K562 (cell line): ENCODE results near the gene DIP2C. TPM values are rescaled to one million over a fixed set of nuclear protein-coding genes. Genes with fewer than 3 reads are reported as not detected.

ENCODE experiments used
- ATAC-seq: fragments of 200-7000 bp; cut with Tn5 transposase; 3 replicates; pipeline ENCODE4 v1.9.1; 2020; ENCODE audit warnings: moderate library complexity
- BruUV-seq: library from RNA; stranded (reverse); fragments of 400-500 nt; replicated peaks from 2 replicates; lab custom pipeline; 2021; lab: Mats Ljungman, UMichigan
- CTCF ChIA-PET: fragments of 300-600 bp; formaldehyde crosslinking; extraction: SDS; loops from one replicate; lab custom pipeline; 2021; ENCODE audit warnings: low intra/inter-chr PET ratio; lab: Yijun Ruan, JAX
- POLR2A ChIA-PET: fragments of 300-600, 350-650 bp; sonication (Branson Sonifier 250); formaldehyde crosslinking; extraction: SDS; loops from one replicate; lab custom pipeline; 2021; ENCODE audit warnings: antibody characterized with exemption, inconsistent platforms; lab: Yijun Ruan, JAX
- DNase-seq, 4 experiments: peaks; one replicate each; pipeline versions ENCODE4 v3.0.0 to v3.0.0-alpha.2; 2011 to 2018; ENCODE audit warnings: low spot score in 3 of 4, mixed read lengths in 3 of 4; ENCODE audit errors: extremely low read depth in 1 of 4
- FAIRE-seq: peaks from 2 replicates; lab custom pipeline; 2011; peaks lifted over from hg19 to GRCh38; lab: Jason Lieb, UNC
- H2AFZ ChIP-seq: 2 replicates; pipeline ENCODE4 v1.6.0; 2011; ENCODE audit warnings: low read depth, low read length, control low read depth, inconsistent platforms
- H3K27ac ChIP-seq: fragments of 200-600 bp; 3 replicates; pipeline ENCODE4 v1.8.0; 2011; ENCODE audit warnings: low read depth, mild to moderate bottlenecking, control low read depth, inconsistent platforms, low read length, moderate library complexity, mixed read lengths; ENCODE audit errors: extremely low read depth
- H3K27me3 ChIP-seq, 2 experiments: fragments of 300-600 bp in 1 of 2; 2 replicates in 1 of 2; 3 replicates in 1 of 2; pipeline versions ENCODE4 v1.6.0 to v1.8.0; 2011; ENCODE audit warnings: inconsistent platforms in 2 of 2, low read length in 2 of 2, mild to moderate bottlenecking in 1 of 2, mixed read lengths in 1 of 2, moderate library complexity in 1 of 2; ENCODE audit not compliant: control insufficient read depth in 2 of 2, insufficient read depth in 2 of 2
- H3K36me3 ChIP-seq: fragments of 300-600 bp; 3 replicates; pipeline ENCODE4 v1.8.0; 2011; ENCODE audit warnings: mild to moderate bottlenecking, low read length, inconsistent platforms; ENCODE audit not compliant: control insufficient read depth, insufficient read depth
- H3K4me1 ChIP-seq, 2 experiments: fragments of 200-600 bp in 1 of 2; replicated peaks in 1 of 2; 2 replicates in 1 of 2; 3 replicates in 1 of 2; pipeline versions ENCODE4 v1.5.1 to v1.8.0; 2011; ENCODE audit warnings: inconsistent platforms in 2 of 2, low read length in 2 of 2, mild to moderate bottlenecking in 1 of 2, mixed read lengths in 1 of 2, moderate library complexity in 1 of 2; ENCODE audit not compliant: control insufficient read depth in 2 of 2, insufficient read depth in 2 of 2
- H3K4me2 ChIP-seq: 2 replicates; pipeline ENCODE4 v1.6.1; 2011; ENCODE audit warnings: low read length, control low read depth, inconsistent platforms, mixed read lengths; ENCODE audit not compliant: insufficient read depth
- H3K4me3 ChIP-seq: fragments of 200-600 bp; sonication (generic), shearing (Covaris generic); 2 replicates; pipeline ENCODE4 v1.5.1; 2016; ENCODE audit warnings: control low read depth, inconsistent platforms
- H3K79me2 ChIP-seq: fragments of 200-600 bp; 3 replicates; pipeline ENCODE4 v1.8.0; 2011; ENCODE audit warnings: low read length, inconsistent platforms; ENCODE audit not compliant: control insufficient read depth, insufficient read depth
- H3K9ac ChIP-seq, 2 experiments: 2 replicates each; pipeline versions ENCODE4 v1.6.0 to v1.6.1; 2011; ENCODE audit warnings: low read depth in 2 of 2, low read length in 2 of 2, control low read depth in 1 of 2, inconsistent platforms in 1 of 2, mild to moderate bottlenecking in 1 of 2, mixed read lengths in 1 of 2; ENCODE audit not compliant: insufficient read depth in 1 of 2
- H3K9me1 ChIP-seq: one replicate; pipeline ENCODE4 v1.6.0; 2011; ENCODE audit warnings: inconsistent platforms, mild to moderate bottlenecking, low read length, moderate library complexity; ENCODE audit not compliant: control insufficient read depth, insufficient read depth
- H3K9me3 ChIP-seq: replicated peaks from 2 replicates; pipeline ENCODE4 v1.5.1; 2011; ENCODE audit warnings: low read depth, low read length, inconsistent platforms; ENCODE audit not compliant: control insufficient read depth, insufficient read depth
- H4K20me1 ChIP-seq: replicated peaks from 2 replicates; pipeline ENCODE4 v1.6.1; 2011; ENCODE audit warnings: low read length, inconsistent platforms, mixed read lengths; ENCODE audit not compliant: control insufficient read depth, insufficient read depth
- ARID3B ChIP-seq: fragments of 250-450 bp; sonication (Bioruptor Pico); IDR thresholded peaks from 2 replicates; pipeline ENCODE4 v1.4.0; 2020; ENCODE audit warnings: borderline replicate concordance
- BCLAF1 ChIP-seq, 2 experiments: fragments of 450-650 bp in 1 of 2; IDR thresholded peaks; 2 replicates each; pipeline ENCODE4 v1.6.1; 2011 to 2017; ENCODE audit warnings: low read depth in 2 of 2, antibody characterized with exemption in 1 of 2, borderline replicate concordance in 1 of 2, low read length in 1 of 2, mild to moderate bottlenecking in 1 of 2, mixed read lengths in 1 of 2; ENCODE audit not compliant: control insufficient read depth in 1 of 2
- KLF1 ChIP-seq: fragments of 450-650 bp; IDR thresholded peaks from 2 replicates; pipeline ENCODE4 v1.6.1; 2016; ENCODE audit warnings: missing genetic modification characterization, missing compliant biosample characterization
- MCM3 ChIP-seq: fragments of 450-650 bp; IDR thresholded peaks from 2 replicates; pipeline ENCODE4 v1.6.1; 2016
- POLR2AphosphoS5 ChIP-seq: IDR thresholded peaks from 2 replicates; pipeline ENCODE4 v1.6.1; 2011; ENCODE audit warnings: mild to moderate bottlenecking, low read depth, low read length, moderate library complexity; ENCODE audit not compliant: control insufficient read depth, insufficient read depth
- RFX5 ChIP-seq: IDR thresholded peaks from 2 replicates; pipeline ENCODE4 v1.6.1; 2011; ENCODE audit warnings: low read depth, mild to moderate bottlenecking, improper control_type of control experiment, low read length
- SNAPC5 ChIP-seq: fragments of 250-450 bp; sonication (Bioruptor Pico); IDR thresholded peaks from 2 replicates; pipeline ENCODE4 v1.8.0; 2021; ENCODE audit warnings: moderate library complexity, mild to moderate bottlenecking, inconsistent platforms
- ZKSCAN8 ChIP-seq: fragments of 200-800 bp; sonication (Bioruptor generic); IDR thresholded peaks from 2 replicates; pipeline ENCODE4 v1.6.1; 2016; ENCODE audit warnings: missing genetic modification characterization, missing compliant biosample characterization
- ZNF592 ChIP-seq: fragments of 450-650 bp; IDR thresholded peaks from 2 replicates; pipeline ENCODE4 v1.6.1; 2017; ENCODE audit warnings: antibody characterized with exemption, mild to moderate bottlenecking
- WGBS: fragments of 100-300 bp; shearing (Covaris generic); methylation state at CpG from one replicate; pipeline ENCODE4 v1.1.6; 2016; ENCODE audit warnings: low coverage, mixed read lengths; ENCODE audit not compliant: insufficient coverage; ENCODE audit errors: missing lambda C conversion rate; 5-methylcytosine and 5-hydroxymethylcytosine counted together
- in situ Hi-C: fragments of 300-500 bp; cut with MboI; formaldehyde crosslinking; loops from 4 replicates; pipeline ENCODE4 v1.15.0; 2018; ENCODE audit warnings: inconsistent platforms, mixed read lengths
- intact Hi-C: fragments of 100-400 bp; cut with micrococcal nuclease; formaldehyde crosslinking; loops from 2 replicates; pipeline ENCODE4 v1.14.2; 2022
- polyA plus RNA-seq, 8 experiments: library from polyadenylated mRNA; depleted of rRNA in 4 of 8; stranded (reverse) in 5 of 8; unstranded in 3 of 8; fragments of >200 nt; fragmentation: Nextera tagmentation in 2 of 8; fragmentation: Illumina TruSeq in 1 of 8; extraction: Ambion mirVana in 2 of 8; extraction: Trizol in 1 of 8; gene quantifications; 2 replicates each; pipeline versions ENCODE4 v1.2.1 to v1.2.3, GENCODE V29; 2011 to 2014; ENCODE audit warnings: inconsistent platforms in 1 of 8, missing spikeins in 1 of 8
- total RNA-seq, 7 experiments: library from RNA; depleted of rRNA in 6 of 7; stranded (reverse); fragments of >200 nt in 6 of 7; fragmentation: Illumina TruSeq in 2 of 7; extraction: Trizol in 2 of 7; gene quantifications; 2 replicates each; pipeline versions ENCODE4 v1.2.1 to v1.2.3, GENCODE V29; 2011 to 2021; ENCODE audit warnings: low replicate concordance in 1 of 7

DIP2C gene
- total and polyA plus RNA-seq, 9 of the 15 experiments (the other 6 are each of a cell fraction or from before 2014, with no cell fraction given), result 0.01 TPM; not detected in 8

GRCh38 chr10:364267-364775 is 325.1 kb downstream of the DIP2C start:
- no peak for DNase-seq
- Histone ChIP-seq H3K79me2 (no peaks in the 10 kb centered on the region), H3K4me2 (no peak overlapping the region), H3K9ac (no peak overlapping the region), H3K27me3 (peaks cover 49 to 92% of the 10 kb centered on the region in 2 experiments), H3K27ac (no peak overlapping the region), H3K9me3 (no peaks in the 10 kb centered on the region), H3K4me3 (no peak overlapping the region), H3K9me1 (no peaks in the 10 kb centered on the region), H3K36me3 (no peaks in the 10 kb centered on the region), H2AFZ (no peak overlapping the region), H4K20me1 (peaks cover 5% of the 10 kb centered on the region; the same call in 1 of the 2 replicates), H3K4me1 (peaks cover 0 to 2% of the 10 kb centered on the region in 2 experiments; a peak in 1 of 5 replicates)
- in situ Hi-C loops, result no loop called here
- no peak for FAIRE-seq
- ChIA-PET CTCF (no interaction called here), POLR2A (no interaction called here)
- no peak for TF ChIP-seq SNAPC5 (CRISPR knock-in tag)
- TF ChIP-seq ARID3B (CRISPR knock-in tag), result no peak
- TF ChIP-seq KLF1 (tag), result no peak
- no peak for TF ChIP-seq BCLAF1 (IDR thresholded peaks at IDR 0.05; ENCODE audit: borderline replicate concordance in 1 of 2, control insufficient read depth in 1 of 2, low read depth in 2 of 2, low read length in 1 of 2)
- TF ChIP-seq RFX5, result no peak
- TF ChIP-seq MCM3, result no peak
- TF ChIP-seq ZNF592, result no peak
- TF ChIP-seq ZKSCAN8 (CRISPR knock-in tag), result no peak
- TF ChIP-seq POLR2AphosphoS5, result no peak
- no TSS peak for BruUV-seq
- WGBS, result under 1% methylated on average over 20 of the region's 24 CpGs
- intact Hi-C loops, result no loop called here
- ATAC-seq, result no peak
